Adrenal gland (tissue), 5 donors: Measurements from ENCODE around the gene SMPD3.

Experiments used
- POLR2A ChIP-seq, 2 donors: fragments of 450-650 bp; IDR thresholded peaks; one replicate each; pipeline ENCODE4 v1.6.1; 2017; ENCODE audit warnings: antibody characterized with exemption in 2 of 2, mild to moderate bottlenecking in 2 of 2, moderate library complexity in 1 of 2
- TF ChIP-seq, protein P1 (sequence below), 6 experiments: fragments of 450-650 bp in 4 of 6; fragments of 200-600 bp in 2 of 6; sonication (generic) in 1 of 6; IDR thresholded peaks; 1 replicate in 5 of 6; 2 replicates in 1 of 6; pipeline versions ENCODE4 v1.5.1 to v1.8.0; 2016 to 2021; ENCODE audit warnings: antibody characterized with exemption in 6 of 6, mild to moderate bottlenecking in 2 of 6, moderate library complexity in 1 of 6
- donor health status: DM: no; HTN: no; CAD: no.

DNA sequence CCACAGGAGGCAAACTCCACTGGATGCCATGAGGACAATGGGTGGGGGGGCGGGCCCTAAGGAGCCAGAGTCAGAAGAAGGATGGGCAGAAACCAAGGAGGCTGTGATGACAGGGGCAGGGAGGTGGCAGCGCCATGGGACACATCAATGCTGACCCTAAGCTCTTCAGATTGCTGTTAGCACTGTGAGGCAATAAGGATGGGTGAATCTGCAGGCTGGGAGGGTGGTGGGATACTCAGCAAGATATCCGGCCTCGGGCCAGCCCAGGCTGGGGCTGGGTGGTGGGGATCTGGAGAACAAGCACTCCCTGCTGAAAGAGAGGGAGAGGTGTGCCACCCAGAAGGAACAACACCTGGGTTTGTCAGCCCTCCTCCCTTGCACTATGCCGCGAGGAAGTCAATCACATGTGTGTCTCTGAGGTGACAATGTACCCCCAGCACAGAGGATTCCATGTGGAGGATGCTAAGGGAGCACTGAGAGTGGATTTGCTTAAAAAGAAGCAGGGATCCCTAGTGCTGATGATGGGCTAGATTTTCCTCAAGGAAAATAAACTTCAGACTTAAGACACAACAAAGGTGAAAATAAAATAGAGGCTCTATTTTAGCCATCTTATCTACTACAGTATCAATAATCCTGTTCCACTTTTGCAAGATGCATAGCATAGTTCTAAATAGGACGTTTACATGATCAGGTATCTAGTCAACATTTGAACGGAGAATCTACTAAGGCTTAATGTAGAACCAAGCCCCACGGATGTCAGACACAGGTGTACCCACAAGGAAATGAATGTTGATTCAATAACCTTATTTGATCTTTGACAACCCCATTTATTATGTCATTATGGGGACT is 22.6 kb downstream of the SMPD3 start:
- TF ChIP-seq, protein P1, sequence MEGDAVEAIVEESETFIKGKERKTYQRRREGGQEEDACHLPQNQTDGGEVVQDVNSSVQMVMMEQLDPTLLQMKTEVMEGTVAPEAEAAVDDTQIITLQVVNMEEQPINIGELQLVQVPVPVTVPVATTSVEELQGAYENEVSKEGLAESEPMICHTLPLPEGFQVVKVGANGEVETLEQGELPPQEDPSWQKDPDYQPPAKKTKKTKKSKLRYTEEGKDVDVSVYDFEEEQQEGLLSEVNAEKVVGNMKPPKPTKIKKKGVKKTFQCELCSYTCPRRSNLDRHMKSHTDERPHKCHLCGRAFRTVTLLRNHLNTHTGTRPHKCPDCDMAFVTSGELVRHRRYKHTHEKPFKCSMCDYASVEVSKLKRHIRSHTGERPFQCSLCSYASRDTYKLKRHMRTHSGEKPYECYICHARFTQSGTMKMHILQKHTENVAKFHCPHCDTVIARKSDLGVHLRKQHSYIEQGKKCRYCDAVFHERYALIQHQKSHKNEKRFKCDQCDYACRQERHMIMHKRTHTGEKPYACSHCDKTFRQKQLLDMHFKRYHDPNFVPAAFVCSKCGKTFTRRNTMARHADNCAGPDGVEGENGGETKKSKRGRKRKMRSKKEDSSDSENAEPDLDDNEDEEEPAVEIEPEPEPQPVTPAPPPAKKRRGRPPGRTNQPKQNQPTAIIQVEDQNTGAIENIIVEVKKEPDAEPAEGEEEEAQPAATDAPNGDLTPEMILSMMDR (IDR thresholded peaks at IDR 0.05), result no peak
- TF ChIP-seq POLR2A (IDR thresholded peaks at IDR 0.05), result no peak
